Stimulated activated memory B cell treated with anti-CD40 and anti-IgM and Interleukin-4, amounts not matched to agents 10 μg/mL and 1 μg/mL and 100 μg/mL, for 72 hours (primary cell): ENCODE data around the gene ENPP1.

ENCODE experiments used
- ATAC-seq: fragments of 150-1000 bp; cut with Tn5 transposase; 2 replicates; pipeline ENCODE4 v1.10.0; 2021
- H3K27ac Mint-ChIP-seq: one replicate; pipeline ENCODE4 v1.8.0; 2022; ENCODE audit warnings: mild to moderate bottlenecking, mixed read lengths
- H3K27me3 Mint-ChIP-seq: one replicate; pipeline ENCODE4 v1.8.0; 2022; ENCODE audit warnings: mixed read lengths
- H3K36me3 Mint-ChIP-seq: one replicate; pipeline ENCODE4 v1.8.0; 2022; ENCODE audit warnings: mixed read lengths
- H3K4me1 Mint-ChIP-seq: one replicate; pipeline ENCODE4 v1.8.0; 2022; ENCODE audit warnings: mixed read lengths
- H3K4me3 Mint-ChIP-seq: one replicate; pipeline ENCODE4 v1.8.0; 2022; ENCODE audit warnings: mild to moderate bottlenecking, moderate library complexity, mixed read lengths
- H3K9me3 Mint-ChIP-seq: one replicate; pipeline ENCODE4 v1.8.0; 2022; ENCODE audit warnings: mixed read lengths

ENPP1 gene

GRCh38 chr6:131862476-131862875 is 54.7 kb downstream of the ENPP1 start:
- Mint-ChIP-seq H3K4me3 (no peak overlapping the region), H3K9me3 (no peaks in the 10 kb centered on the region), H3K27ac (no peak overlapping the region), H3K27me3 (no peaks in the 10 kb centered on the region), H3K4me1 (no peaks in the 10 kb centered on the region), H3K36me3 (no peaks in the 10 kb centered on the region)
- ATAC-seq: no peak

- no peak overlapping the region for H3K27ac Mint-ChIP-seq
- H3K9me3 Mint-ChIP-seq: no peaks in the 10 kb centered on the region
- no peaks in the 10 kb centered on the region for H3K4me1 Mint-ChIP-seq
- H3K4me3 Mint-ChIP-seq: no peak overlapping the region
- ATAC-seq: no peak
- no peaks in the 10 kb centered on the region for H3K36me3 Mint-ChIP-seq
- H3K27me3 Mint-ChIP-seq: no peaks in the 10 kb centered on the region
Observed at GRCh38 chr6:131867744-131868143, 59.9 kb downstream of the ENPP1 start.

GRCh38 chr6:131868836-131869235 is 61.0 kb downstream of the ENPP1 start:
- no peaks in the 10 kb centered on the region for H3K9me3 Mint-ChIP-seq
- H3K4me1 Mint-ChIP-seq: no peaks in the 10 kb centered on the region
- H3K4me3 Mint-ChIP-seq: no peak overlapping the region
- H3K27ac Mint-ChIP-seq: no peak overlapping the region
- H3K36me3 Mint-ChIP-seq: no peaks in the 10 kb centered on the region
- ATAC-seq: no peak
- no peaks in the 10 kb centered on the region for H3K27me3 Mint-ChIP-seq

GRCh38 chr6:131875647-131876046 is 67.8 kb downstream of the ENPP1 start:
- no peak overlapping the region for H3K27ac Mint-ChIP-seq
- H3K4me1 Mint-ChIP-seq: no peaks in the 10 kb centered on the region
- H3K36me3 Mint-ChIP-seq: no peaks in the 10 kb centered on the region
- H3K4me3 Mint-ChIP-seq: no peak overlapping the region
- ATAC-seq: peak; percentile 31
- no peaks in the 10 kb centered on the region for H3K9me3 Mint-ChIP-seq
- no peaks in the 10 kb centered on the region for H3K27me3 Mint-ChIP-seq

GRCh38 chr6:131876545-131876944 is 68.7 kb downstream of the ENPP1 start:
- ATAC-seq: no peak
- no peaks in the 10 kb centered on the region for H3K9me3 Mint-ChIP-seq

GRCh38 chr6:131877999-131878789 is 70.4 kb downstream of the ENPP1 start:
- Mint-ChIP-seq H3K36me3 (no peaks in the 10 kb centered on the region), H3K27me3 (no peaks in the 10 kb centered on the region), H3K4me3 (no peak overlapping the region), H3K27ac (no peak overlapping the region), H3K4me1 (no peaks in the 10 kb centered on the region), H3K9me3 (no peaks in the 10 kb centered on the region)
- no peak for ATAC-seq

More at GRCh38 chr6:131876545-131876944, 68.7 kb downstream of the ENPP1 start:
- no peaks in the 10 kb centered on the region for H3K4me1 Mint-ChIP-seq
- no peaks in the 10 kb centered on the region for H3K36me3 Mint-ChIP-seq
- no peaks in the 10 kb centered on the region for H3K27me3 Mint-ChIP-seq
- no peak overlapping the region for H3K27ac Mint-ChIP-seq
- no peak overlapping the region for H3K4me3 Mint-ChIP-seq

- Mint-ChIP-seq H3K4me1 (no peaks in the 10 kb centered on the region), H3K27ac (no peak overlapping the region), H3K9me3 (no peaks in the 10 kb centered on the region), H3K27me3 (no peaks in the 10 kb centered on the region), H3K4me3 (no peak overlapping the region), H3K36me3 (no peaks in the 10 kb centered on the region)
- ATAC-seq: no peak
Observed at GRCh38 chr6:131883016-131883415, 75.2 kb downstream of the ENPP1 start.

GRCh38 chr6:131885237-131885636 is 77.4 kb downstream of the ENPP1 start:
- Mint-ChIP-seq H3K27me3 (no peaks in the 10 kb centered on the region), H3K36me3 (no peaks in the 10 kb centered on the region), H3K4me3 (no peak overlapping the region), H3K4me1 (no peaks in the 10 kb centered on the region), H3K9me3 (no peaks in the 10 kb centered on the region), H3K27ac (no peak overlapping the region)
- no peak for ATAC-seq

GRCh38 chr6:131886517-131886916 is 78.7 kb downstream of the ENPP1 start:
- no peaks in the 10 kb centered on the region for H3K4me1 Mint-ChIP-seq
- H3K4me3 Mint-ChIP-seq: no peak overlapping the region
- no peaks in the 10 kb centered on the region for H3K36me3 Mint-ChIP-seq
- H3K27me3 Mint-ChIP-seq: no peaks in the 10 kb centered on the region
- H3K27ac Mint-ChIP-seq: no peak overlapping the region
- ATAC-seq: no peak
- no peaks in the 10 kb centered on the region for H3K9me3 Mint-ChIP-seq

GRCh38 chr6:131890091-131890490 is 82.3 kb downstream of the ENPP1 start:
- Mint-ChIP-seq H3K9me3 (no peaks in the 10 kb centered on the region), H3K4me1 (no peaks in the 10 kb centered on the region), H3K27me3 (peaks cover 7% of the 10 kb centered on the region), H3K4me3 (no peak overlapping the region), H3K36me3 (no peaks in the 10 kb centered on the region), H3K27ac (no peak overlapping the region)
- no peak for ATAC-seq

- no peak overlapping the region for H3K27ac Mint-ChIP-seq
- no peak for ATAC-seq
Observed at GRCh38 chr6:131893198-131893597, 85.4 kb downstream of the ENPP1 start.

GRCh38 chr6:131894493-131895424 is 86.9 kb downstream of the ENPP1 start:
- H3K27ac Mint-ChIP-seq: no peak overlapping the region
- peaks cover 5% of the 10 kb centered on the region for H3K36me3 Mint-ChIP-seq
- H3K4me1 Mint-ChIP-seq: no peaks in the 10 kb centered on the region
- ATAC-seq: no peak
- peaks cover 4% of the 10 kb centered on the region for H3K9me3 Mint-ChIP-seq
- H3K4me3 Mint-ChIP-seq: no peak overlapping the region
- peaks cover 11% of the 10 kb centered on the region for H3K27me3 Mint-ChIP-seq

More at GRCh38 chr6:131893198-131893597, 85.4 kb downstream of the ENPP1 start:
- Mint-ChIP-seq H3K4me1 (no peaks in the 10 kb centered on the region), H3K4me3 (no peak overlapping the region), H3K27me3 (peaks cover 11% of the 10 kb centered on the region), H3K36me3 (peaks cover 5% of the 10 kb centered on the region), H3K9me3 (peaks cover 4% of the 10 kb centered on the region)

GRCh38 chr6:131897050-131897435 is 89.2 kb downstream of the ENPP1 start:
- Mint-ChIP-seq H3K9me3 (peaks cover 4% of the 10 kb centered on the region), H3K36me3 (peaks cover 5% of the 10 kb centered on the region), H3K27ac (no peak overlapping the region), H3K27me3 (peaks cover 11% of the 10 kb centered on the region), H3K4me3 (no peak overlapping the region), H3K4me1 (peaks cover 7% of the 10 kb centered on the region)
- no peak for ATAC-seq

- H3K27ac Mint-ChIP-seq: no peak overlapping the region
- ATAC-seq: no peak
- peaks cover 17% of the 10 kb centered on the region for H3K27me3 Mint-ChIP-seq
- peaks cover 7% of the 10 kb centered on the region for H3K4me1 Mint-ChIP-seq
- peaks cover 5% of the 10 kb centered on the region for H3K36me3 Mint-ChIP-seq
- H3K4me3 Mint-ChIP-seq: no peak overlapping the region
- peaks cover 4% of the 10 kb centered on the region for H3K9me3 Mint-ChIP-seq
Observed at GRCh38 chr6:131897621-131898020, 89.8 kb downstream of the ENPP1 start.

- Mint-ChIP-seq H3K27ac (no peak overlapping the region), H3K36me3 (peaks cover 5% of the 10 kb centered on the region), H3K27me3 (peaks cover 26% of the 10 kb centered on the region), H3K4me1 (peaks cover 7% of the 10 kb centered on the region), H3K9me3 (peaks cover 4% of the 10 kb centered on the region), H3K4me3 (no peak overlapping the region)
- no peak for ATAC-seq
Observed at GRCh38 chr6:131898718-131899117, 90.9 kb downstream of the ENPP1 start.
